Liver (tissue), 9 donors: ENCODE results near the gene ELAVL3. TPM values are rescaled to one million over a fixed set of nuclear protein-coding genes. Genes with fewer than 3 reads are reported as not detected.
A peak's percentile ranks its signal among the peaks of the same experiment; 100 is the strongest.
"Not testable (repeated sequence)": the region's sequence is repeated elsewhere in the genome, so short reads cannot be mapped to it uniquely, and the experiment has no call there.

Source experiments
- DNase-seq: peaks from one replicate; pipeline ENCODE4 v3.0.0-alpha.2; 2017; ENCODE audit warnings: low spot score
- H3K27ac ChIP-seq, 2 donors: one replicate each; pipeline ENCODE4 v1.7.0; 2013; ENCODE audit warnings: inconsistent platforms in 2 of 2, low read length in 2 of 2, control low read depth in 1 of 2, low read depth in 1 of 2, mild to moderate bottlenecking in 1 of 2
- H3K27me3 ChIP-seq, 4 donors: one replicate each; pipeline versions ENCODE4 v1.6.1 to v1.7.0; 2013; ENCODE audit warnings: low read length in 3 of 4, inconsistent platforms in 1 of 4, mild to moderate bottlenecking in 1 of 4, moderate library complexity in 1 of 4; ENCODE audit not compliant: control insufficient read depth in 4 of 4, insufficient read depth in 4 of 4
- H3K36me3 ChIP-seq, 4 donors: one replicate each; pipeline versions ENCODE4 v1.6.1 to v1.7.0; 2013; ENCODE audit warnings: low read length in 3 of 4, mild to moderate bottlenecking in 3 of 4, low read depth in 1 of 4, moderate library complexity in 1 of 4; ENCODE audit not compliant: control insufficient read depth in 4 of 4, insufficient read depth in 3 of 4
- H3K4me1 ChIP-seq, 4 donors: one replicate each; pipeline versions ENCODE4 v1.6.1 to v1.7.0; 2013; ENCODE audit warnings: low read length in 3 of 4, mild to moderate bottlenecking in 3 of 4, moderate library complexity in 1 of 4; ENCODE audit not compliant: control insufficient read depth in 4 of 4, insufficient read depth in 4 of 4
- H3K4me3 ChIP-seq, 3 donors: one replicate each; pipeline versions ENCODE4 v1.6.1 to v1.7.0; 2013; ENCODE audit warnings: low read length in 3 of 3, control low read depth in 1 of 3, low read depth in 1 of 3, mild to moderate bottlenecking in 1 of 3
- H3K9ac ChIP-seq, 2 donors: one replicate each; pipeline ENCODE4 v1.7.0; 2013; ENCODE audit warnings: low read length in 2 of 2, mild to moderate bottlenecking in 2 of 2, moderate library complexity in 2 of 2, control low read depth in 1 of 2, low read depth in 1 of 2
- H3K9me3 ChIP-seq, 4 donors: one replicate each; pipeline versions ENCODE4 v1.6.1 to v1.7.0; 2013; ENCODE audit warnings: low read length in 3 of 4; ENCODE audit not compliant: control insufficient read depth in 4 of 4
- EGR1 ChIP-seq, 2 donors: IDR thresholded peaks; 2 replicates each; pipeline ENCODE4 v1.6.1; 2016 to 2018; ENCODE audit warnings: antibody characterized with exemption in 2 of 2, low read depth in 2 of 2
- HNF4A ChIP-seq, 2 donors: conservative IDR thresholded peaks; 2 replicates each; pipeline ENCODE4 v1.6.1; 2016; ENCODE audit warnings: antibody characterized with exemption in 2 of 2, mild to moderate bottlenecking in 2 of 2
- HNF4G ChIP-seq: IDR thresholded peaks from 2 replicates; pipeline ENCODE4 v1.6.1; 2016; ENCODE audit warnings: antibody characterized with exemption
- JUND ChIP-seq, 2 donors: IDR thresholded peaks; 2 replicates each; pipeline ENCODE4 v1.6.1; 2016; ENCODE audit warnings: antibody characterized with exemption in 2 of 2
- NR2F2 ChIP-seq: IDR thresholded peaks from 2 replicates; pipeline ENCODE4 v1.6.1; 2016; ENCODE audit warnings: antibody characterized with exemption
- RAD21 ChIP-seq, 2 donors: IDR thresholded peaks; 2 replicates each; pipeline ENCODE4 v1.6.1; 2016; ENCODE audit warnings: antibody characterized with exemption in 2 of 2, mild to moderate bottlenecking in 2 of 2
- REST ChIP-seq: IDR thresholded peaks from 2 replicates; pipeline ENCODE4 v1.6.1; 2016; ENCODE audit warnings: antibody characterized with exemption, mild to moderate bottlenecking
- RXRA ChIP-seq, 2 donors: IDR thresholded peaks; 2 replicates each; pipeline ENCODE4 v1.6.1; 2017 to 2018; ENCODE audit warnings: antibody characterized with exemption in 2 of 2, mild to moderate bottlenecking in 1 of 2
- TAF1 ChIP-seq: conservative IDR thresholded peaks from 2 replicates; pipeline ENCODE4 v1.6.1; 2016; ENCODE audit warnings: antibody characterized with exemption, mild to moderate bottlenecking
- WGBS: extraction: QIAGEN DNeasy Blood & Tissue Kit; methylation state at CpG from one replicate; pipeline ENCODE4 v1.1.7; 2013; 5-methylcytosine and 5-hydroxymethylcytosine counted together
- polyA plus RNA-seq, 2 donors: library from polyadenylated mRNA; stranded (reverse) in 1 of 2; unstranded in 1 of 2; fragments of 200-250 nt in 1 of 2; fragments of >200 nt in 1 of 2; fragmentation: Nextera tagmentation in 1 of 2; extraction: Ambion mirVana in 1 of 2; gene quantifications; one replicate each; pipeline versions ENCODE4 v1.2.1 to v1.2.3, GENCODE V29; 2013 to 2015
- total RNA-seq, 2 donors: library from RNA; depleted of rRNA; stranded (reverse); fragments of >200 nt; gene quantifications; one replicate each; pipeline ENCODE4 v1.2.3, GENCODE V29; 2014
- TF ChIP-seq, protein P1 (sequence below): IDR thresholded peaks from 2 replicates; pipeline ENCODE4 v1.6.1; 2016; ENCODE audit warnings: antibody characterized with exemption
- TF ChIP-seq, protein P2 (sequence below): IDR thresholded peaks from 2 replicates; pipeline ENCODE4 v1.6.1; 2016; ENCODE audit warnings: antibody characterized with exemption
- TF ChIP-seq, protein P3 (sequence below): fragments of 150-350 bp; IDR thresholded peaks from 2 replicates; pipeline ENCODE4 v1.5.1; 2017; ENCODE audit warnings: improper control_type of control experiment, low read depth, low read length; ENCODE audit not compliant: missing input control
- donor health status: healthy.
- donor health status: healthy.
- donor health status: healthy.
- donor health status: healthy.
- donor health status: healthy.

The ELAVL3 gene
- total and polyA plus RNA-seq, 4 donors, result not detected

DNA sequence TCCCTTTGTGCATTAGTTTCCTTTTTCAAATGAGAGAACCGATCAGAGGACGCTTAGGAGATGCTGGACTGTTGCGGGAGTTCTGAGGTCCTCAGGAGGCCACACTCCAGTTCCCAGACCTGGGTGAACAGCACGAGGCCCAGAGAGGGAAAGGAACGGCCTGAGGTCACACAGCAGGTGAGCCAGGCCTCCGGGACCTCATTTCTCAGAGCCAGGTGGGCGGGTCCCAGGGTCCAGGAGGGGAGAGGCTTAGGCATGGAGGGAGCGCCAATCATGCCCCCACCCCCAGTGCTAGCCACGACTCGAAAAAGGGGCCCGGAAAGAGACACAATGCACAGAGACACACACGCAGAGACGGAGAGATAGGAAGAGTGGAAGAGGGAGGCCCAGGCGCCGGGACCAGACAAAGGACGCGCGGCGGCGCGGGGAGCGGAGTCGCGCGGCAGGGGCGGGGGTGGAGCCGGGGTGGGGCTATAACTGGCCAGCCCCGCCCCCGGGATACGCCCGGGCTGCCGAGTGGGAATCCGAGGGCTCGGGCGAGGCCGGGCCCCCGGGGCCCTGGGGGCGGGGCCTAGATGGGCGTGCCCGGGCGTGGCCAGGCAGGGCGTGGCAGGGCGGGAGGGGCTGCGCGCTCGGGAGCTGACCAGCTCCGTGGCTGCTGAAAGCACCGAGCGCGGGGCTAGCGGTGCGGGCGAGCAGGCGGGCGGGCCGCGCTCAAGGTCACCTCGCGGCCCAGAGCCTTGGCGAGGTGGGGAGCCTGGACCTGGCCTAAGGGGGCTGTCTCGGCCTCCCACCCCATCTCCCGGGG is 1.6 kb downstream of the ELAVL3 start:
- Histone ChIP-seq H3K27ac (no peak overlapping the region), H3K4me1 (peaks cover 3 to 11% (median 7%) of the 10 kb centered on the region in 4 donors), H3K9ac (no peak overlapping the region), H3K27me3 (peaks cover 0 to 3% (median 0%) of the 10 kb centered on the region in 4 donors), H3K4me3 (peak overlapping the region in 1 of 3 donors; percentile 7), H3K36me3 (peaks cover 0 to 5% (median 0%) of the 10 kb centered on the region in 4 donors), H3K9me3 (no peaks in the 10 kb centered on the region)
- TF ChIP-seq REST (peak; percentile 36), NR2F2 (no peak), EGR1 (IDR thresholded peaks at IDR 0.05; ENCODE audit: low read depth in 2 of 2) (no peak)
- TF ChIP-seq, protein P1, sequence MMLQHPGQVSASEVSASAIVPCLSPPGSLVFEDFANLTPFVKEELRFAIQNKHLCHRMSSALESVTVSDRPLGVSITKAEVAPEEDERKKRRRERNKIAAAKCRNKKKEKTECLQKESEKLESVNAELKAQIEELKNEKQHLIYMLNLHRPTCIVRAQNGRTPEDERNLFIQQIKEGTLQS, result no peak
- DNase-seq, result peak; percentile 55
- 24% methylated on average over 62 of the region's 62 CpGs for WGBS

DNA sequence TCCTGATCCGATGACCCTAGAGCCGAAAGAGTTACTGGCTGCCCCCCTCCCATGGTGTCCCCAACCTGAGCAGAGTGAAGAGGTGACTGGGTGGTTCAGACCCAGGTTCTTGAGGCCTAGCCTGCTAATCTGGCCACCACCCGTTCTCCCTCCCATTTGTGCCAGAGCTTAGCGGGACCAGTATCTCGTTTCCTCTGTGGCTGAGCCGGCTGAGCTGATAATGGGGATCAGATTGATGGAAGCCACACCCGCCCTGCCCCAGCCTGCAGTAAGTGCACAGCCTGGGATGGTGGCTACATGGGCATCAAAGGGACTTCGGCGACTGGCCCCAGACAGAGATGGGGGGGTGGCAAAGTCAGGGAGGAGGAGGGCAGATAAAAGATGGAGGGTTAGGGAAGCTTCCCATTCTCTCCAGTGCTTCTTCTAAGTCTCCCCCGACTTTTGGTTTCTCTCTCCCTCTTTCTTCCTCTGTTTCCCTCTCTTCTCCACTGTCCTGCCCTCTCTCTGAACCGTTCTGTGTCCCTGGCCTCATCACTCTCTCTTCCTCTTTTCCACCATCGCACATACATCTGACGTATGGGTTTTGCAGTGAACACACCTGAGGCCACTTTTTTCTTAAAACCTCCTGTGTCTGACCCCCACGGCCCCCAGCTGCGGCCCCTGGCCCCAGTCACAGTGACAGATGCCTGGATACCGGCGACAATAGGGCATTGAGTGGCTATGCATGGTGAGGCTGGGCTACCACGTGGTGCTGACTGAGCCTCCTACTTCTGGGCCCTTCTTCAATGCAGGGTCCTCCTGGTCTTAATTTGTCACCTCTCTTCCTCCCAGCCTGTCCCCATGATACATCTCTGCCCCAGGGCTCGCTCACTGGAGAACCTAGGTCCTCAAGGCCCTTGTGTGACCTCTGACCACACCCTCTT is 2.4 kb downstream of the ELAVL3 start:
- Histone ChIP-seq H3K27ac (no peak overlapping the region), H3K9ac (no peak overlapping the region), H3K4me1 (peaks cover 3 to 11% (median 7%) of the 10 kb centered on the region in 4 donors), H3K27me3 (peaks cover 0 to 3% (median 0%) of the 10 kb centered on the region in 4 donors), H3K36me3 (peaks cover 0 to 3% (median 0%) of the 10 kb centered on the region in 4 donors), H3K9me3 (no peaks in the 10 kb centered on the region), H3K4me3 (no peak overlapping the region)
- no peak for TF ChIP-seq RAD21 (IDR thresholded peaks at IDR 0.05)
- TF ChIP-seq JUND (IDR thresholded peaks at IDR 0.05), result no peak
- TF ChIP-seq TAF1, result no peak
- TF ChIP-seq, protein P2, sequence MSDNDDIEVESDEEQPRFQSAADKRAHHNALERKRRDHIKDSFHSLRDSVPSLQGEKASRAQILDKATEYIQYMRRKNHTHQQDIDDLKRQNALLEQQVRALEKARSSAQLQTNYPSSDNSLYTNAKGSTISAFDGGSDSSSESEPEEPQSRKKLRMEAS, result no peak
- no peak for TF ChIP-seq RXRA (IDR thresholded peaks at IDR 0.05)
- TF ChIP-seq HNF4G, result no peak
- no peak for TF ChIP-seq HNF4A (conservative IDR thresholded peaks at IDR 0.05)
- TF ChIP-seq EGR1 (IDR thresholded peaks at IDR 0.05; ENCODE audit: low read depth in 2 of 2), result no peak
- WGBS, result 60% methylated on average over 19 of the region's 19 CpGs
- no peak for DNase-seq

DNA sequence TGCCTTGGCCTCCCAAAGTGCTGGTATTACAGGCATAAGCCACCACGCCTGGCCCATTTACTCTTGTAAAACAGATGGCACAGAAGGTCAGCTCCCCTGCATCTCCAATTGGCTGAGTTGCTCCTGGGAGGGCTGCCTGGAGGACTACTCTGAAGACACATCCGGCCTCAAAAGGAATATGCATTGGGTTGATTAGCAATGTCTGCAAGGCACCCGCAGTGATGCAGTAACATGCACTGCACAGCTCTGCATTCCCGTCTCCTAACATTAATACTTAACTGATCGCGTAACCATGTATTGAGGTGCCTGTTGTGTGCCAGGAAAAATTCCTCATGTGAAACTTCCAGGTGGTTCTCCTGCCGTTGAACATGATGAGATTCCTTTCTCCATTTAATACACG is 5.0 kb downstream of the ELAVL3 start:
- H3K4me1 ChIP-seq, result peaks cover 0 to 8% (median 2%) of the 10 kb centered on the region in 4 donors
- H3K27ac ChIP-seq, result no peak overlapping the region
- H3K4me3 ChIP-seq, result no peak overlapping the region
- no peaks in the 10 kb centered on the region for H3K27me3 ChIP-seq
- WGBS, result 82% methylated on average over 8 of the region's 8 CpGs
- DNase-seq, result no peak
- no peak overlapping the region for H3K9ac ChIP-seq
- no peaks in the 10 kb centered on the region for H3K36me3 ChIP-seq
- TF ChIP-seq JUND (IDR thresholded peaks at IDR 0.05) (no peak), EGR1 (IDR thresholded peaks at IDR 0.05; ENCODE audit: low read depth in 2 of 2) (no peak), HNF4A (conservative IDR thresholded peaks at IDR 0.05) (no peak), TAF1 (no peak)
- TF ChIP-seq, protein P3, sequence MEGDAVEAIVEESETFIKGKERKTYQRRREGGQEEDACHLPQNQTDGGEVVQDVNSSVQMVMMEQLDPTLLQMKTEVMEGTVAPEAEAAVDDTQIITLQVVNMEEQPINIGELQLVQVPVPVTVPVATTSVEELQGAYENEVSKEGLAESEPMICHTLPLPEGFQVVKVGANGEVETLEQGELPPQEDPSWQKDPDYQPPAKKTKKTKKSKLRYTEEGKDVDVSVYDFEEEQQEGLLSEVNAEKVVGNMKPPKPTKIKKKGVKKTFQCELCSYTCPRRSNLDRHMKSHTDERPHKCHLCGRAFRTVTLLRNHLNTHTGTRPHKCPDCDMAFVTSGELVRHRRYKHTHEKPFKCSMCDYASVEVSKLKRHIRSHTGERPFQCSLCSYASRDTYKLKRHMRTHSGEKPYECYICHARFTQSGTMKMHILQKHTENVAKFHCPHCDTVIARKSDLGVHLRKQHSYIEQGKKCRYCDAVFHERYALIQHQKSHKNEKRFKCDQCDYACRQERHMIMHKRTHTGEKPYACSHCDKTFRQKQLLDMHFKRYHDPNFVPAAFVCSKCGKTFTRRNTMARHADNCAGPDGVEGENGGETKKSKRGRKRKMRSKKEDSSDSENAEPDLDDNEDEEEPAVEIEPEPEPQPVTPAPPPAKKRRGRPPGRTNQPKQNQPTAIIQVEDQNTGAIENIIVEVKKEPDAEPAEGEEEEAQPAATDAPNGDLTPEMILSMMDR, result no peak
- no peaks in the 10 kb centered on the region for H3K9me3 ChIP-seq

DNA sequence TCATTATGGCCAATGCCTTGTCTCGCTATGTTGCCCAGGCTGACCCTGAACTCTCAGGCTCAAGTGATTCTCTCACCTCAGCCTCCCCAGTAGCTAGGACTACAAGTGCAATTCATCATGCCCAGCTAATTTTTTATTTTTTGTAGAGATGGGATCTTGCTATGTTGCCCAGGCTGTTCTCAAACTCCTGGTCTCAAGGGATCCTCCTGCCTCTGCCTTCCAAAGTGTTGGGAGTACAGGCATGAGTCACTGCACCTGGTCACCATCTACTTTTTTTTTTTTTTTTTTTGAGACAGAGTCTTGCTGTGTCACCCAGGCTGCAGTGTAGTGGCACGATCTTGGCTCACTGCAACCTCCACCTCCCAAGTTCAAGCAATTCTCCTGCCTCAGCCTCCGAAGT is 5.5 kb downstream of the ELAVL3 start:
- not testable (repeated sequence) for H3K4me3 ChIP-seq, H3K9me3 ChIP-seq, DNase-seq, H3K27ac ChIP-seq, H3K4me1 ChIP-seq, H3K27me3 ChIP-seq, H3K9ac ChIP-seq, H3K36me3 ChIP-seq
- 91% methylated on average over 3 of the region's 3 CpGs for WGBS
